ENCODE results near the gene FCHSD1.

The FCHSD1 gene

DNA sequence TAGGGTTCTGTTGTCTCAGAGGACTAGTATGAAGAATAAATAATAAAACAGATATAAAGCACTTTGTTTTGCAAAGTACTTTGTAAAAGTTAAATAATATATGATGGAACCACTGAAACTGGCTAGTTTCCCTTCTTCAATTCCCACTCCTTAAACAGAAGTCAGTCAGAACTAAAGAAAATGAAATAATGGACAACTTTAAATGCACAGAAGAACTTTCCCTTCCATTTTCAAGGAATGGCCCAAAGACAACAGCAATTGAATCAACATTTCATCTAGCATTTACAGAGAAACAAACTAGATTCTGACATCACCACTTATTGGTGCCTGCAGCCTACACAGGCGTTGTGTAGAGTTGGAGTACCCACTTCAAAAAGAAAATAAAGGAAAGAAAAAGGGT lies 48.6 kb downstream of the FCHSD1 start:
- DNase-seq: no peak
- in situ Hi-C loops (cut with HindIII; ENCODE audit: low pct_ligation_motif_present, low pct_unique_long_range_greater_than_20kb, low sequenced_read_pairs): no loop called here

DNA sequence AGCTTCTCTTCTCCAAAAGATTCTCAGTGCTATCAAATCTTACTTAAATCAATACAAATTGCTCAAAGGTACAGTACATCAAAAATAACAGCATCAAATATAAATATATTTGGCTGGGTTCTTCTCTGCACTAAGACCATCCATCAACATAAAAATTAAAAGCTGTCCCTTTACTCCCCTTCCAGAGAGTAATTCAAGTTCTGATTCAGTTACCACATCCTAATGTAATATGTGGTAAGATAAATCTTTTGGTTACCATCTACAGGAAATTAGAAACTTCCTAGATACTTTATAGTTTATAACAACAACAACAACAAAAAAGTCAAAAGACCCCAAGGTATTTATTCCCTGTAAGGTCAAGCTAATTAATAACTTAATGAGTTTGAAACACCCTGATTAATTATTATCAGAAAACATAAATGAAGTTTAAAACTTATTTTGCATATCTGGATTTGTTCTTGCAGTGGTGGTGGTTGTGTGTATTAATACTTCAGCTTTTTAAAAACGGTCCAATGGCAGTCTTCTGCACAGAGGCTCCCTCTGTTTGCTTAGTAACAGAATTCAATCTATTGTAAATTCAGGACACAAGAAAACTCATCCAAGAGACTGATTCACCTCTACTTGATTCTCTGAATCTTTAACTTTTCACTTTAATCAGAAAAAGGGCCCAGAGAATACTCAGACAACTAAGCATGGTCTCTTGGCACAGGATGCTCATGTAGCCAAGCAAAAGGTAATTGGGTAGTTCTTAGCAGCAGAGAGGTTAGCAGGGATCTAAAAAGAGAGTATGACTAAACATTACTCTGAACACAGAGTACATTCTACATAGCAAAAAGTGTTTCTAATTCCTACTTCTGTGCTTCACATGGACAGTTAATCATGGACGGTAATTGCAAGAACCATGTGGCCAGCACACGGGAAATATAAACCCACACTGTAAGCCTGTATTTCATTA lies 52.5 kb downstream of the FCHSD1 start:
- in situ Hi-C loops (cut with HindIII; ENCODE audit: low pct_ligation_motif_present, low pct_unique_long_range_greater_than_20kb, low sequenced_read_pairs): no loop called here
- DNase-seq: peak; percentile 13

DNA sequence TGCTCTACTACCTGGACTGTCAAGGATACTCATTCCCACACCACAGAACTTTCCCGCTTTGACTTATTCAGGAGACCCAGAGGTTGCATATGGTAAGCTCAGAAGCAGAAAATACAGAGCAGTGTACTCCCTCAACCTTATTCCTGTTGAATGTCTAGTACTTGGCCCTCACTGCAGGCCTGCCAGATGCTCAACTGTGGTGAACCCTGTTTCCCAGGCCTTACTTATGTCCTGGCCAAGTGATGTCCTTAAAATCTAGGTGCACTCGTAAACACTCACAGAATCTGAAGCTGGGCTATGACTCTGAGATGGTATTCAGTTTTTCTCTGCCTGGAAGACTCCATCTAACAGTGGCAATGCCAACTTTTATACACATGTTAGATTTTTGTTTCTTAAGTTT lies 53.4 kb downstream of the FCHSD1 start:
- in situ Hi-C loops (cut with HindIII; ENCODE audit: low pct_ligation_motif_present, low pct_unique_long_range_greater_than_20kb, low sequenced_read_pairs): no loop called here
- no peak for DNase-seq

GRCh38 chr5:141597394-141597793 lies 53.8 kb downstream of the FCHSD1 start:
- in situ Hi-C loops (cut with HindIII; ENCODE audit: low pct_ligation_motif_present, low pct_unique_long_range_greater_than_20kb, low sequenced_read_pairs): no loop called here
- no peak for DNase-seq

- in situ Hi-C loops (cut with HindIII; ENCODE audit: low pct_ligation_motif_present, low pct_unique_long_range_greater_than_20kb, low sequenced_read_pairs): no loop called here
- DNase-seq: no peak
Observed at GRCh38 chr5:141596867-141597266, 54.4 kb downstream of the FCHSD1 start.

- no peak for DNase-seq
- in situ Hi-C loops (cut with HindIII; ENCODE audit: low pct_ligation_motif_present, low pct_unique_long_range_greater_than_20kb, low sequenced_read_pairs): no loop called here
Observed at GRCh38 chr5:141590127-141590526, 61.1 kb downstream of the FCHSD1 start.

Data from ACHN (cell line).